Activated T-cell treated with anti-CD3 and anti-CD28 coated beads, Interleukin-2, amount 50 U/mL, for 48 hours (primary cell): Measurements from ENCODE around the gene VSIG4.
"Not testable (repeated sequence)": the region's sequence is repeated elsewhere in the genome, so short reads cannot be mapped to it uniquely, and the experiment has no call there.

Experiments used
- DNase-seq, 2 experiments: peaks; one replicate each; pipeline ENCODE4 v3.0.0-alpha.2; 2020

The VSIG4 gene

DNA sequence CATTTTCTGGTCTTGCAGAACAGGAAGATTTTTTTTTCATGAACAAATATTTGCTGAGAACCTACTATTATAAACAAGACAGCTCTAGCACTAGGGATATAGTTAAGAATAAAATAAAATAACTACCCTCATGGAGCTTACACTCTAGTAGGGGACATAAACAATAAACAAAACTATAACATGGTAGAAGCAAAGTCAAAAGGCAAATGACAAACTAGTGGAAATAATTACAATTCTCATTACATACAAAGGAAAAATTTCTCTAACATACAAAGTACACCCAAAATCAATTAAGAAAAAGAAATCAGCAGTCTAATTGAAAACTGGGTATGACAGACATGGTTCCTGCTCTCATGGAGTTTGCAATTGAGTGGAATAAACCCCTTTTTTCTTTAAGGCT, 32.0 kb downstream of the VSIG4 start:
- no peak for DNase-seq

DNA sequence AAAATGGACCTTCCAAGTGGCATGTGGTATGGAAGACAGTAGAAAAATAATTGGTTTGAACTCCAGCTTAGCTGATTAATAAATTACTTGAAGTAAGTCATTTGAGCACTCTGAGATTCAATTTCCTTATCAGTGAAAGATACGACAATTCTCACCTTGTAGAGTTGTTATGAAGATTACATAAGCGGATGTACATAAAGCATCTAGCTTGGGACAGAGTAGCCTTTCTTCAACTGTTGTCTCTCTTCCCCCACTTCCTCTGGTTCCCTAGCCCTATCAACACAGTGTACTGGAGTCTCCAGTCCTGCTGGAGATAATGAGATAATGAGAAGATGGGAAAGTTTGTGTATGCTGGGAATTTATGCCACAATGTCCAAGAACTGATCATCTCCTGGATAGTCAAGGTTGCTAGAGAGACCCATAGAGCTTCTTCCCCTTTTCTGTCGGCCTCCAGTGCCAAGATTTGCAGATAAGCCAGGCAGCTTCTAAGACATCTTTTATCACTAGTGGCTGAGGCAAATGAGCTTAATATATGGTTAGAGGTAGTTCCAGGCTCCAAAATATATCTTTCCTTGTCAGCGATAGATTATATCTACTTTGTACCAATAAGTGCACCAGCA, 33.9 kb downstream of the VSIG4 start:
- no peak for DNase-seq

DNA sequence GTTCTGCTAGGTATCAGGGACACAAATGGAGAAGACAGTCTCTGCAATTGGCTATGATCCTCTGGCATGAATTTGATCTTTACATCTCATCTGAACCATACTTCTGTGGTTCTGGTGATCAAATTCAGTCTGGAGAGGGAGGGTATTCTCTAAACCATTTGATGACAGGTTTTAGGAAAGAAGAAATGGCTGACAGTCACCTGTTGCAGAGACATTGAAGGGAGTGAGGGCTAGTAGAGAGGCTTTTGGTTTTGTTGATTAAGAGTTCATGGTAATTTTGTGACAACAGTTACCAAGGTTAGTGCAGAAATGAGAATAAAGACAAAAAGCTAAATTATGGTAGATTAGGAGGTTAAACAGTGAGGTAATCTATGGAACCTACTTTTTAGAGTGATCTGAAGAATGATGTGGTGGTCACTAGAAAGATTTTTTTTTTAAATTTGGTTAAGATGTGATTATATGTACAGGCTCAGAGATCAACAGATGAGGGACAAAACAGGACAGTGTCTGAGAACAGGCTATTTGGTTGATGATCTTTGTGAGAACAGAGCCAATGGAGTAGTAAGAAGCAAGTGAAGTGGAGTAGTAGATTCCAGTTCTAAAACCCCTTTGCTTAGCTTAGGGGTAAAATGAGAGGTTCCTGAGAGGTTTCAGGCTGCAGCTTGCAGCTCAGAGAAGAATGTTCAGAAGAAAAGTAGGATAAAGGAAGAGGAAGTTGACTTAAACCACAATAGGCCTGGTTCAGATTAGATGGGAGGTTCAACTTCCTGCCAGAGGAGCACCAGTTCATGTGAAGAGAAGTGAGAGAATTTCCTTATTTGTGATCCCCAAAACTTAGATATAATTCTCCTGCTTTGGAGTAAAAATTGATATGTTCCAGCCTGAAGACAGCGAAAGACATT, 34.7 kb downstream of the VSIG4 start:
- no peak for DNase-seq

DNA sequence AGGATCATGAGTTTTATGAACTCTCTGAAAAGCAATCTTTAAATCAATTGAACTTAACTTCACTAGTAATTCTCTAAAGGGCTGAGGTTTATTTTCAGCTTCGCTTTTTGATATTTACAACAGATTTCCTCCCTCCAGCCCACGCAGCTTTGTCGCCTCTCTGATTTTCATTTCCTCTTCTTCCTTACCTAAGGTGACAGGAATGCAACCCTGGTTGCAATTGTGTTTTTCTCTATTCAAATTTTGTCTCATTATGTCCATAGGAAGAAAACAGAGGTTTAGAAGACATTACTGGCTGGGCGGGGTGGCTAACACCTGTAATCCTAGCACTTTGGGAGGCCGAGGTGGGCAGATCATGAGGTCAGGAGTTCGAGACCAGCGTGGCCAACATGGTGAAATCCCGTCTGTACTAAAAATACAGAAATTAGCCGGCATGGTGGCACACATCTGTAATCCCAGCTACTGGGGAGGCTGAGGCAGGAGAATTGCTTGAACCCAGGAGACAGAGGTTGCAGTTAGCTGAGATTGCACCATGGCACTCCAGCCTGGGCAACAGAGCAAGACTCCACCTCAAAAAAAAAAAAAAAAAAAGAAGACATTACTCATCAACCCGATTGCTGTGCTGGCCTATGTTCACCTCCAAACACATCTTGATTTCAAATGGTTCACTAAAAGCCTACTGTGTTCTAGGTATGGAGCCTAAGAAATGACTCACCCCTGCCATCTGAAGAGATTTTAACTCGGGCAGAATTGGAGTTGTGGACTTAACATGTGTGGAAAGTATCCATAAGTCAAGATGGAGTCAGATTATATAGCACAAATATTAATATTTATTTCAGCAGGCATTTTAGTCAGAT, 36.8 kb downstream of the VSIG4 start:
- DNase-seq, result no peak

DNA sequence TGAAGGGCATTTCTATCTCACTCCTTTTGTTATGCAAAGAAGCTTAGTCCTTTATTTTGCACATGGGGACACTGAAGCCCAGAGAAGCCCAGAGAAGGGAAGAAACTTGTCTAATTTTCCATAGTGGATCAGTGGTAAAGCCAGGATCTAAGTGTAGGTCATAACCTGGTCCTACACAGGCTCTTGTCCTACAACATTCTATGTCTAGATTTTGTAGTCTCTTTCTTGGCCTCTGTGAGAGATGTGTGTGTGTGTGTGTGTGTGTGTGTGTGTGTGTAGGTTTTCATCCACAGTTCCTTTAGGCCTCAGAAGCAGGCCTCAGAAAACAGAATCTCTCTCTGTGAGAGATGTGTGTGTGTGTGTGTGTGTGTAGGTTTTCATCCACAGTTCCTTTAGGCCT, 38.3 kb downstream of the VSIG4 start:
- DNase-seq, result no peak

DNA sequence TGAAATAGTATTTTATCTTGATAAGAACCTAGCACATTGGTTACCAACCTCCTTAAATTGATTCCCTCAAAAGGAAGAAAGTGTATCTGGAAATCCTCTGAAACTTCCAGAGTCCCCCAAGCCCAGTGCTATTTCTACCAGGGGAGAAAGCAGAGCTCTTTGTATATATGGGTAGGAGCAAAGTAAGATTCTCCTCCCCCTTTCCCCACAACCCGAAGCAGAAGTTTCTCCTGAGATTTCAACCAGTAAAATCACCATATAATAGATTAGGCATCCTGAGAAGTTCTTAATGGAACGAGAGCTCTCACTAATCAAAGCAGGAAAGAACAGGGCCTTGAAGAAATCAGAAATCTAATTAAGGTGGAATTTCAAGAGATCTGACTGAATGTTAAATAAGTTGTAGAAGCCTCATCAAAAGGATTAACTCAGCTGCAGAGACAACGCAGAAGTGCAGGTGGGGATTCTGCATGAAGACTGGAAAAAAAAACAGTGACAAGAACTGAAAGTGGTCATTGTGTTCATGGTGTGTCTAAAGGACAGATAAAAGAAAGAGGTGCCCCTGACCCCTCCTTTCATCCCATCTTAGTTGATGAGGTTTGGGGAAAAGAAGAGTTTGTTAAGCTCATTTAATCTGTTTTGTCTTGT, 39.1 kb downstream of the VSIG4 start:
- DNase-seq, result no peak

DNA sequence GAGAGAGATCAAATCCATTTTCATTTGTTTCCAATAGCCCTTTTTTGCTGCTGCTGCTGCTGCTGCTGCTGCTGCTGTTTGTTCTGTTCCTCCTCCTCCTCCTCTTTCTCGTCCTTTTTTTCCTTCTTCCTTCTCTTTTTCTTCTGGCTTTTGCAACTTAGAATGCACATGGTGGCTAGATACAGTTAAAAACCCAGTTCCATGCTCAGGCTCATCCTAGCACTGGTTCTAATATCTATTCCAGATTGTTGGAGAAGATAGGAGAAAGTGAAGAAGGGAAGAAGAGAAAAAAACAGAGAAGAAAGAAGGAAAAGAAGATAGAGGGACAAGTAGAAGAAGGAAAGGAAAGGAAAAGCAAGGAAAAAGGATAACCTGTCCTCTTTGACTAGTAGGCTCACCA, 39.7 kb downstream of the VSIG4 start:
- no peak for DNase-seq

DNA sequence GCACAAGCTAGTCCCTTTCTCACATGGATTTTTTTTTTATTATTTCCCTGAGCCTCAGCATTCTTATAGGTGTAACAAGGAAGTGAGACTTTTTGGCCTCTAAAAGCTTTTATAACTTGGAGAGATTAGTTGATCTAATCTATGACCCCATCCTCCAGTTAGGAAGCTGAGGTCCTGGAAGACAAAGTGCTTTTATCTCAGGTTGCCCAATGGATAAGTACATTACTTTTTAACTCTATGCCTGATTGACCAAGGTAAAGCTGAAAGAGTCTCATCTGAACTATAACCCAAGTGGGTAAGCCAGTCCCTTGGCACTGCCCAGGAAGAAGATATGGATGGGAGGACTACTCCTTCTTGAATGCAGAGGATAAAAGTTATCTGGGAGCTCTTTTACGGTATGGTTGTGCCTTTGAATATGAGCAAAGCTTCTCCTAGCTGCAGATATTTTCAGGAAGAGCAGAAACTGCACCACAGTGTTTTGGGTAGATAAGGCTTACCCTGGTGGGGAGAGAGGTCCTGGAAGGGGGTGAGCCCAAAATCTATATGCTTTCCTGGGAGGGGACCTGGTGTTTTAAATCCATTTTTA, 40.2 kb downstream of the VSIG4 start:
- no peak for DNase-seq

DNA sequence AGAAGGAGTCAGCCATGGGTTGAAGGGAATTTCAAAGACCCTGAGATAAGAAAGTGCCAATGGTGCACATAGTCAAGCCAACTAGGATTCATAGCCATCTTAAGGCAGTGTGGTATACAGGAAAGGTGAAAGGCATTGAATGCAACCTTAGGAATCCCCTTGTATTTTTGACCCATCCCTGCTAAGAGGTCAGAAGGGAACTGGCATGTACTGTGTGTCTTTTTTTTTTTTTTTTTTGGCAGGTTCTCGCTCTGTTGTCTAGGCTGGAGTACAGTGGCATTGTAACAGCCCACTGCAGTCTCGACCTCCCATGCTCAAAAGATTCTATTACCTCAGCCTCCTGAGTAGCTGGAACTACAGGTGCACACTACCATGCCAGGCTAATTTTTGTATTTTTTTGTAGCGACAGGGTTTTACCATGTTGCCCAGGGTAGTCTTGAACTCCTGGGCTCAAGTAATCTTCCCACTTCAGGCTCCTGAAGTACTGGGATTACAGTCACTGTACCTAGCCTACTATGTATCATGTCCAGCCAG, 40.8 kb downstream of the VSIG4 start:
- DNase-seq, result no peak

DNA sequence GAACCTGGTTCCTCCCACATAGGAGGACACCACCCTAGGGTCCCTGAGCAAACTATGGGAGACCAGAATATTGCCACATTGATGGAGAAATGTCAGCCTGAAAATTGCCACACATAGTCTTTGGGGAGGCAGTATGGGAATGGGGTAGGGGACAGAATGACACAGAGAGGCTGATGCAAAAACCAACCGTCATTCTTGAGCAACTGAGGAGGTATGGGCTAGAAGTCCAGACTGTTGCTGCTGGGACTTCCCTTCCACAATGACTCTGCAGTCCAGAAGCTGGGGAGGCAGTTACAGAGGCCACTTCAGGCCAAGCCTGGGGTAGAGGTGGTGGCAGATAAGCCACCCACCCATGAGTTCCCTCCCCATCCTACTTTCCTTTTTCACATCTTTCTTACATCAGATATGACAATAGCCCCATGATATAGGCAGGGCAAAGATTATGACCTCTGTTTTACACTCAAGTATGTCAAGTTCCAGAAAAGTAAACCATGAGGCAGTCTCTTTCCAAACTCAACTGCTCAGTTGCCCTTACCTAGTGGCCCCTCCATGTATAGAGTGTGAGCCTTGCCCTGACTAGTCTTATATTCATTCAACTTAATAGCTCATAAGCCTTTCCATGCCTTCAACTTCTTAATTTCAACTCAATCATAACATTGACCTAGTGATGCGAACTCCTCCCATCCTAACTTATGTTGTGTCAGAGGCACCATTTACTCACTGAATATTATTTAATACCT, 41.7 kb downstream of the VSIG4 start:
- DNase-seq, result no peak

DNA sequence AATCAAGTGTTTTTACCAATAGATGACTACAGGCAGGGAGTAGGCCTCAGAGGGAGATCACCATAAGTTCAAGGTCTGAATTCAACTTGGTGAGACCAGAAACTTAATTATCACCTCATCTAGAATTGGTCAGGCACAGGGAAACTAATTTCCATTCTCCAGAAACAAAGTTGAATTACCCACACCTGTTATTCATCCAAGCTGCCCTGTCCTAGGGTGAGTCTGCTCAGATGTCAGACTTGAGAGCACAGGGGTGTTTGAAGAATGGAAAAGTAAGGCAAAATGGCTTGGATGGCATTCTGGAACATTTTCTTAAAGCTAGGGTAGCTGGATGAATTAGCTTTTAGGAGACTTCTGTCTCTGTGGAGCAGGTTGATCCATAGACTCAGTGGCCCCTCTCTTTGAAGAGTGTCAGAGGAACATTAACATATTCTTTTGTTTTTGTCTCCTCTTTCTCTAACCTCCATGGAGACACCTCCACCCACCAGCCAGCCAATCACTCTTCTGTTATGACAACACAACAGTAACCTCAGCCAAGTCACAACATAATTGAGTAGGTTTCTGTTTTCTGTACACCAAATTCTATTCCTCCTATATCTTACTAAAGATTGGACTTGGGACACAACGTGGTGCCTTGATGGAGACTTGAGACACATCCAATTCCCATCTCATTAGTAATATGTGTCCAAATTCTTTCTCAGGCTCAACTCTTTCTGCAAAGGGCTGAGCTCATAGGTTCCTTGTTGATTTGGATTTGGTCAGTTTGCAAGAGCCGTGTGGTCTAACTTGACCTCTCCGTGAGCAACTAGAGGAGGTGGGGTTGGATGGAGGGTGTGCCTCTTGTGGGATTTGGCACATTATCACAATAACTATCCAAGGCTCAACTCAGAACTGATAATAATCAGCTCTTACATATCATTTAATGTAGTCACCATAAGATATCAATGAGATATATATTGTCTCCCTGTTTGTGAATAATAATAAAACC, 45.1 kb downstream of the VSIG4 start:
- no peak for DNase-seq

DNA sequence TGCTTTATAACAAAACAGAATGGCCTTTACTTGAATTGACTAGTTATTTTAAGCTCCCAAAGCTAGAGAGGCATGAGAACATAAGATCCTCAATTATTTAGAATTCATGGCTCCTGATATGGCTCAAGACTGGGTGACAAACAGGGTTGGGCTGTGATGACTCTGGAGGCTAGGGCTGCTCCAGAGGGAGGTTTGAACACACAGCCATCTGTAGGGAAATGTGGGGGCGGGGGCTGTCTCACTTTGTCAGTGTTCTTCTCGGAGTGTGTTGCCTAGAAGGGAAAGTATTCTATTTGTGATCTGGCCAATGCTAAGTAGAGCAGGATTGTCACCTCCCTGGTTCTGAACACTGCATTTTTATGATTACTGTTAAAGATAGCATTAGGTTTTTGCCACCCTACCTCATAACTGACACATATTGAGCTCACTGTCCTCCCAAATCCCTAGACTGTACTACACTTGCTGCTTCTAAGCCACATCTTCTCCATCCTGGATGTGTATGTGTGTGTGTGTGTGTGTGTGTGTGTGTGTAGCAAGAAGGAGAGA, 45.9 kb downstream of the VSIG4 start:
- no peak for DNase-seq

DNA sequence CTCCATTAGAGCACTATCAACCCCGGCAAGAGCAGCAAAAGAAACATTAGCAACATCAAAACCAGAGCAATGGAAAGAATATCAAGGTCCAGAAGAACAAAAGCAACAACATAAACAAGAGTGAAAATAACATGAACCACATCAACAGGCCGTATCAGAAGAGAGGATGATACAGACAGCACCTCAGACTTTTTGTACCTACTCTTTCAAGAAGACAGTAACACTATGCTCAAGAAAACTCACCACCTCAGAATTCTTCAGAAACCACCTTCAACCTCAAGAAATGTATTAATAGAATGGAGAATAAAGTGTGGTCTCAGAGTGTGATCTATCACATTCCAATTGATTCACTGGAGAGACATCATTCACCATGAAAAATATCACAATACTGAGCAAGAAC, 46.5 kb downstream of the VSIG4 start:
- no peak for DNase-seq

DNA sequence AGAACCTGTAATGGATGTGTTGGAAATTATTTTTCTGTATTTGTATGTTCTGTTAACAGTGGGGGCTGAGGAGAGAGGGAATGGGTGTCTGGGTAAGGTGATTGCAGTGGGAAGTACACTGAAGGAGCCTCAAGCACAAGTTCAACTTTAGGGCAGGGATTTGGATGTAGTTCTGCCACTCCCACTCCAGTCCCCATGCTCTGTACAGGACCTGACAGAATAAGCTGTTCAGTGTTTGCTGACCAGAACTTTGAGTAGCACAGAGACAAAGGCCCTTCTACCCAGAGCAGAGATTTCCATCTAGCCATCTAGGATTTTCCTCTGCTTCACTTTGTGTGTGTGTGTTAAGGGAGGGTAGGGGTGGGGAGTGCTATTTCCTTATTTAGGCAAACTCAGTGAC, 49.2 kb downstream of the VSIG4 start:
- no peak for DNase-seq

DNA sequence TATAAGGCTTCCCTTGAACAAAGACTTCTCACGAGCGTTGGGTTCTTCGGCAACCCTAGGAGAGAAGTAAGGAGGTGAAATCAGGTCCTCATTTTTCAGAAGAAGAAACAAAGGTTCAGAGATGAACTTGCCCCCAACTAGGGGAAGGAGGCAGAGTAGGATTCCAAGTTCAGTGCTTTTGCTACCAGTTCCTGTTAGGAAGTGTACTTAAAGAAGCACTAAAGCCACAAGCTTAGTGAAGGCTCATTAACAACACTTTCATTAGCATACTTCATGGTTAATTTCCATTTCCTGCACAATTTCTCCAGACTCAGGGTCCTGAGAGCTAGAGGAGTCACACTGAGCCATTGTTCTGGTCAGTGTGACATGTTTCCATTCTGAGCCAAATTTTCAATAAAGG, 52.1 kb downstream of the VSIG4 start:
- no peak for DNase-seq

DNA sequence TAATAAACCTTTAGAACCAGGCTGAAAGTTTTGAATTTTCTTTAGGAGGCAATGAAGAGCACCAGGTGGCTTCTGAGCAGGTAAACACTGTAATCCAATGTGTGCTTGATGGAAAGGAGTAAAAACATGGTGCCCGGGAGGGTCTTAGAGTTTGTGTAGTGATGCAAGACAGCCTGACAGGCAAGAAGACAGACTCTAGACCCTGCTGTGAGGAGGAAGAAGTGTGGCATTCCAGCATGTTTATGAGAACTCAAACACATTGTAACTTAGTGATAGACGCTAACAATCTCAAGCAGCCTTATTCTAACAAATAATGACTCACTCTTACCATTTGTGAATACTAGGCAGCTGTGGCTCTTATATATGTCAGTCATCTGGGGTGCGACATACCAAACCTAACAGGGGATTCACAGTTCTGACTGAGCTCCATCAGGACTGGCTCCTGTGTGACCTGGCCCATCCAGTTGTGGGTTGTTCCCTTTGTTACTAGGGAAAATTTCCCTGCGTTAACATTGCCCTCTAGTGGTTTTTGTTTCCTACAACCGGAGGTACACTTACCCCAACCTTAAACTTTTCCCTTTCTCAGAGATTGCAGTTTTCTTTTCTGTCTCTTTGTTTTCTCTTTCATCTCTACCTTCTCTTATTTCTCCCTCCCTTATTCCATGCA, 53.8 kb downstream of the VSIG4 start:
- DNase-seq, result peak; percentile 37 to 54

DNA sequence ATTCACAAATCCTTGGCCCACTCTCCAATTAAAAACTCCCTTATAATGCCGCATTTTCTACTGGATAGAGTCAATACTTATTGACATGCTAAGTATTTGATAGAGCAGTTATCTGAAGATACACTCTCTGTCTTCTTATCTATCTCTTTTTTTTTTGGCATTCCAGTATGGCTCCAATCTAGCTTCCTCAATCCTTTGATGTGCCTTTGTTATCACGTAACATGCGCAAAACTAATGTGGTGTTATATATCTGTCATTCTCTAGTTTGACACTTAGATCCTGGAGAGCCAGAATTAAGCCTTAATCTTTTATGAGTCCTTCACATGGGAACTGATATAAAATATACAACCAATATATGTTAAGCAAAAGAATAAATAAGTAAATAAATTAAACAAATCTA, 54.7 kb downstream of the VSIG4 start:
- DNase-seq, result no peak

DNA sequence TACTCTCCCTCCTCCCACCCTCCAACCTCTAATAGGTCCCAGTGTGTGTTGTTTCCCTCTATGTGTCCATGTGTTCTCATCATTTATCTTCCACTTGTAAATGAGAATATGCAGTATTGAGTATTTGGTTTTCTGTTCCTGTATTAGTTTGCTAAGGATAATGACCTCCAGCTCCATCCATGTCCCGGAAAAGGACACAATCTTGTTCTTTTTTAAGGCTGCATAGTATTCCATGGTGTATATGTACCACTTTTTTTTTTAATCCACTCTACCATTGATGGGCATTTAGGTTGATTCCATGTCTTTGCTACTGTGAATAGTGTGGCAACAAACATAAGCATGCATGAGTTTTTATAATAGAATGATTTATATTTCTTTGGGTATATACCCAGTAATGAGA, 62.7 kb downstream of the VSIG4 start:
- DNase-seq, result not testable (repeated sequence)

DNA sequence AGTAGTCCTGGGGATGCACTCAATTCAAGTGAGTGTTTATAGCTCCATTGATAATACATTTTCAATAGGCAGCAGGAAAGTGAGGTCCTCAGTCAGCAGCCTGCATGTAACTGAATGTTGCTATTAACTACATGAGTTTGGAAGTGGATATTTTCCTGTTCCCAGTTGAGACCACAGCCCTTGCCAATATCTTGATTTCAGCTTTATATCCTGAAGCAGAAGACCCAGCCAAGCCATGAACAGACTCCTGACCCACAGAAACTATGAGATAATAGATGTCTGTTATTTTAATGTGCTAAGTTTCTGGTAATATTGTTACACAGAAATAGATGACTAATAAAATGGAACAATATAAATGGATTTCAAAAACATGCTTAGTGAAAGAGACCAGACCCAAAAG, 63.7 kb downstream of the VSIG4 start:
- no peak for DNase-seq
